Activated CD4-positive, alpha-beta T cell treated with anti-CD3 and anti-CD28 coated beads, Interleukin-2, Interleukin-6, amounts not matched to agents 100 ng/mL and 50 ng/mL, durations not matched to agents 16 hours and 8 hours (primary cell): ENCODE results near the gene EMD.

Experiments used
- DNase-seq: peaks from one replicate; pipeline ENCODE4 v3.0.0-alpha.2; 2020

The EMD gene

DNA sequence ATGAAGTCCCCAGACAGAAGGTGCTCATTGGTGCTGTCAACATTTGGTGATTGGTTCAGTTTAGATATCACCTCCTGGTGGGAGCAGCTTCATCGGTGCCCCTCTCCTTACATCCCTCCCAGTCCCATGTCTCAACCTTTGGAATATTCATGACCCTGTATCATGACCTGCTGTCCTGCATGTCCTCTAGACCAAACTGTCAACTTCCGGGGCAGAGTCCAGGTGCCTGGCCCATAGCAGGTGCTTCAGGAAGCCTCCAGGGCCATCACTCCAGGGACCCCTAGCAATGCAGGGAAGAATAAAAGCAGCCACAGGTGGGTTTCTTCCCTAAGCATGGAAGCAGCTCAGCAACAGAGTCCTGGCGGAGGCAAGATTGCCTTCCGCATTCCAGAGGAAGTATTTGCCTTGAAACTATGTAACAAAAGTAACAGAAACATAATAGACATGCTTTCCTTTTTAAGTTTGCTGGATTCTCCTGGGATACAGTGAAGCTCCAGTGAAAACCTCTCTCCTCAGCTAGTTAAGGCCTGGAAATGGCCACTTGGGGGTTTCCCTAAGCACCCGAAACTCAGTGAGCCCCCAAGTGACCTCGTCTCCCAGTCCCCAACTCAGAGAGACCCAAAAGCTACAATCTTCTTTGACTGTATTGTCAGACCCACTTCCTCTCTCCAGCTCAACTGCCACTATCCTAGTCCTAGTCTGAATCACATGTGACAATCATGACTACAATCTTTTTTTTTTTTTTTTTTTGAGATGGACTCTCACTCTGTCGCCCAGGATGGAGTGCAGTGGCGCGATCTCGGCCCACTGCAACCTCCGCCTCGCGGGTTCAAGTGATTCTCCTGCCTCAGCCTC, 48.0 kb downstream of the EMD start:
- no peak for DNase-seq

DNA sequence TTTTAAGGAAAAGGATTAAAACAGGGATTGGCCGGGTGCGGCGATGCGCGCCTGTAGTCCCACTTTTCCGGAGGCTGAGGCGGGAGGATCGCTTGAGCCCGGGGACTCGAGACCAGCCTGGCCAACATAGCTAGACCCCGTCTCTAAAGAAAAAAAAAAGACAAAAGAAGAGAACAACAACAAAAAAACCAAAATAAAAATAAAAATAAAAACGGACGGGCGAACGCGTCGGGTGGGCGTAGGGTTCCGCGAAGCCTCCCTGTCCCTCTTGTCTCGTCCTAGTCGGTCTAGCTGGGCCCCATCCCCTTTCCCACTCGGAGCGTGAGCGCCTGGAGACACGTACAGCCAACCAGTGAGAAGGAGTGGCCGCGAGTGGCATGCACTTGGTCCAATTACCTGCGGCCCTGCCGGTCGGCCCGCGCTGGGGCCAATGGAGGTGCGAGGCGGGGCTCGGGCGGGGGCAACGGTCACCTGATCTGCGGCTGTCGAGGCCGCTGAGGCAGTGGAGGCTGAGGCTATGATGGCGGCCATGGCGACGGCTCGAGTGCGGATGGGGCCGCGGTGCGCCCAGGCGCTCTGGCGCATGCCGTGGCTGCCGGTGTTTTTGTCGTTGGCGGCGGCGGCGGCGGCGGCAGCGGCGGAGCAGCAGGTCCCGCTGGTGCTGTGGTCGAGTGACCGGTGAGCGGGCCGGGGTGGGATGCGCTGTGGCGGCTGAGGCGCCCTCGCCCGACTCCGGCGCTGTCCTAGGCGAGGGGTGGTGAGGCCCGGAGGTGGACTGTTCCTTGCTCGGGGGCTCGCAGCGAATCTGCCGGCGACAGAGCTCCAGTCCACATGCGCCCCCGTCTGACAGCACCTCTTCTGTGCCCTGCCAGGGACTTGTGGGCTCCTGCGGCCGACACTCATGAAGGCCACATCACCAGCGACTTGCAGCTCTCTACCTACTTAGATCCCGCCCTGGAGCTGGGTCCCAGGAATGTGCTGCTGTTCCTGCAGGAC, 49.4 kb downstream of the EMD start, which contains the start of gene ATP6AP1:
TSS of gene ATP6AP1 (plus strand) at position 502 of the 996 bp plus-strand sequence. CDS start at position 518, 16 bp downstream.
- peak; percentile 94 for DNase-seq

DNA sequence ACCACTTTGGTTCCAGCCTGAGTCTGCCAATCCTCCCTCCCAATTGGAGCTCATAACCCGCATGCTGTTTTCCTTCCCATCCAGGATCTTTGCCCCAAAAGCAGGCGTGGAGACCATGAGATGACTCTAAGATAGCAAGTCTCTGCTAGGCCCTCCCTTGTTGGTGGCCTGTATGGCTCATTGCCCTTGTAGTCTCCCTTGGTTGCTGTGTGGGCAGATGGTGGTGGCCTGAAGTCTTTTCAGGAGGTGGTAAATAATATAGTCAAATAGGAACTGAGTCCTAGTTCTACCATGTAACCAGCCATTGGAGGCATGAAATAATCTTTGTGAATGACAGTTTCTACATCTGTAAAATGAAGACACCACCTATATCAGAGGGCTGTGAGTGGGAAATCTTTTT, 50.6 kb downstream of the EMD start:
- DNase-seq = no peak

DNA sequence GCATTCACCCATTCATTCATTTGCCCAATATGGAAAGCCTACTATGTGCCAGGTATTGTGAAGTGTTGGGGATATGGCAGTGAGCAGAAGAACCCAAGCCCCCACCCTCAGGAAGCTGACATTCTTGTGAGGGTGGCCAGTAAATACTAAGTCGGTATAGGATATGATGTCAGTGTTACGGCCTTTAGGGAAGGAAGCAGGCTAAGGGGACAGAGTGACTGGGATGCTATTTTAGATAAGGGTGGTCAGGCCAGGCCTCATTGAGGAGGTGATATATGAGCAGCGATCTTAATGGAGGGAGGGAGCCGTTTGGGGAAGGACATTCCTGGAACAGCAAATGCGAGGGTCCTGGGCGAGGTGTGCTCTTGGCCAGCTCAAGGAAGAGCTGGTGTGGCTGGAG, 51.4 kb downstream of the EMD start:
- no peak for DNase-seq

DNA sequence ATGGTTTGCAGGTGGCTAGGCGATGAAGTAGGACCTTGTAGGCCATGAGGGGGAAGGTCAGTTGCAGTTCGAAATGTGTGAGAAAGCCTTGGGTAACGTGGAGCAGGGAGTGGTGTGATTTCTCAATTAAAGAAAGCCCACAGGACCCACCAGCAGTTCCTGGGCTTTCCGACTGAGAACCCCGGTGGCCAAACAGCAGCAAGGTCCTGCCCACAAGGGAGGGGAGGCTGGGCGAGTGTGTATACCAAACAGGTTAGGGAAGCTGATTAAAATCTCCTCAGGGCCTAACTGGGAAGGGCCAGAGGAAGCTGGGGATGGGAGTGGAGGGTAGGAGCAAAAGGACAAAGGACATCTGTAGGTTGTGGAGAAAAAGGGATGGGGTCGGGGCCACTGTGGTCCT, 51.8 kb downstream of the EMD start:
- no peak for DNase-seq
